SK-N-SH treated with all-trans-retinoic acid at 6 μM for 48 hours (cell line): ENCODE data around the gene SLC25A26.
"Not testable (repeated sequence)": the region's sequence is repeated elsewhere in the genome, so short reads cannot be mapped to it uniquely, and the experiment has no call there.

ENCODE experiments used
- ATAC-seq: fragments of 200-7000 bp; cut with Tn5 transposase; 3 replicates; pipeline ENCODE4 v1.9.1; 2020; ENCODE audit warnings: mild to moderate bottlenecking, moderate library complexity
- ARNTL ChIP-seq: fragments of 450-650 bp; formaldehyde crosslinking; IDR thresholded peaks from 2 replicates; pipeline ENCODE4 v1.5.0; 2020; ENCODE audit warnings: low read depth, mild to moderate bottlenecking, moderate library complexity, borderline replicate concordance
- BACH2 ChIP-seq: fragments of 250-450 bp; sonication (Bioruptor Pico); IDR thresholded peaks from 2 replicates; pipeline ENCODE4 v1.9.0; 2021; ENCODE audit warnings: mild to moderate bottlenecking, borderline replicate concordance
- GLIS3 ChIP-seq: fragments of 250-450 bp; sonication (Bioruptor Pico); IDR thresholded peaks from 2 replicates; pipeline ENCODE4 v1.5.0; 2020; ENCODE audit warnings: mild to moderate bottlenecking, moderate library complexity
- ISL1 ChIP-seq: fragments of 250-450 bp; sonication (Bioruptor Pico); IDR thresholded peaks from 2 replicates; pipeline ENCODE4 v2.1.2; 2022; ENCODE audit warnings: mild to moderate bottlenecking, moderate library complexity
- OSR1 ChIP-seq: fragments of 250-450 bp; sonication (Bioruptor Pico); IDR thresholded peaks from 2 replicates; pipeline ENCODE4 v1.8.0; 2022; ENCODE audit warnings: moderate library complexity, mild to moderate bottlenecking, inconsistent platforms
- PPARA ChIP-seq: fragments of 250-450 bp; sonication (Bioruptor Pico); IDR thresholded peaks from 2 replicates; pipeline ENCODE4 v1.5.0; 2020; ENCODE audit warnings: mild to moderate bottlenecking, borderline replicate concordance
- RARB ChIP-seq: fragments of 250-450 bp; sonication (Bioruptor Pico); IDR thresholded peaks from 2 replicates; pipeline ENCODE4 v1.8.0; 2021; ENCODE audit warnings: mild to moderate bottlenecking, moderate library complexity
- SNAI2 ChIP-seq: fragments of 250-450 bp; sonication (Bioruptor Pico); IDR thresholded peaks from 2 replicates; pipeline ENCODE4 v1.5.0; 2020; ENCODE audit warnings: mild to moderate bottlenecking, moderate library complexity
- TCF4 ChIP-seq: fragments of 250-450 bp; sonication (Bioruptor Pico); IDR thresholded peaks from 2 replicates; pipeline ENCODE4 v1.8.0; 2021; ENCODE audit warnings: mild to moderate bottlenecking, moderate library complexity, borderline replicate concordance
- ZC3H10 ChIP-seq: fragments of 250-450 bp; sonication (Bioruptor Pico); IDR thresholded peaks from 2 replicates; pipeline ENCODE4 v1.5.1; 2021; ENCODE audit warnings: mild to moderate bottlenecking, moderate library complexity
- ZFP3 ChIP-seq: fragments of 250-450 bp; sonication (Bioruptor Pico); IDR thresholded peaks from 2 replicates; pipeline ENCODE4 v1.5.0; 2020; ENCODE audit warnings: mild to moderate bottlenecking, moderate library complexity
- ZFP30 ChIP-seq: fragments of 450-650 bp; formaldehyde crosslinking; IDR thresholded peaks from 2 replicates; pipeline ENCODE4 v1.5.0; 2022; ENCODE audit warnings: mild to moderate bottlenecking, moderate library complexity
- ZNF565 ChIP-seq: fragments of 450-650 bp; formaldehyde crosslinking; conservative IDR thresholded peaks from 2 replicates; pipeline ENCODE4 v1.5.0; 2020; ENCODE audit warnings: low read depth, mild to moderate bottlenecking, moderate library complexity
- ZNF70 ChIP-seq: fragments of 450-650 bp; formaldehyde crosslinking; IDR thresholded peaks from 2 replicates; pipeline ENCODE4 v1.5.0; 2020; ENCODE audit warnings: mild to moderate bottlenecking, moderate library complexity
- ZNF8 ChIP-seq: fragments of 450-650 bp; formaldehyde crosslinking; IDR thresholded peaks from 2 replicates; pipeline ENCODE4 v1.5.0; 2020; ENCODE audit warnings: mild to moderate bottlenecking, moderate library complexity
- TF ChIP-seq, protein P1 (sequence below): fragments of 250-450 bp; sonication (Bioruptor Pico); IDR thresholded peaks from 2 replicates; pipeline ENCODE4 v1.8.0; 2021; ENCODE audit warnings: low read depth, mild to moderate bottlenecking, moderate library complexity, borderline replicate concordance
- TF ChIP-seq, protein P2 (sequence below): fragments of 250-450 bp; sonication (Bioruptor Pico); IDR thresholded peaks from 2 replicates; pipeline ENCODE4 v1.8.0; 2020; ENCODE audit warnings: mild to moderate bottlenecking, moderate library complexity, borderline replicate concordance
- TF ChIP-seq, protein P3 (sequence below): fragments of 250-450 bp; sonication (Bioruptor Pico); IDR thresholded peaks from 2 replicates; pipeline ENCODE4 v1.5.0; 2020; ENCODE audit warnings: mild to moderate bottlenecking, moderate library complexity
- TF ChIP-seq, protein P4 (sequence below): fragments of 250-450 bp; sonication (Bioruptor Pico); IDR thresholded peaks from 2 replicates; pipeline ENCODE4 v1.5.1; 2020; ENCODE audit warnings: low read depth, mild to moderate bottlenecking, moderate library complexity
- TF ChIP-seq, protein P5 (sequence below): fragments of 250-450 bp; sonication (Bioruptor Pico); IDR thresholded peaks from 2 replicates; pipeline ENCODE4 v1.5.1; 2021; ENCODE audit warnings: mild to moderate bottlenecking, moderate library complexity

The SLC25A26 gene

DNA sequence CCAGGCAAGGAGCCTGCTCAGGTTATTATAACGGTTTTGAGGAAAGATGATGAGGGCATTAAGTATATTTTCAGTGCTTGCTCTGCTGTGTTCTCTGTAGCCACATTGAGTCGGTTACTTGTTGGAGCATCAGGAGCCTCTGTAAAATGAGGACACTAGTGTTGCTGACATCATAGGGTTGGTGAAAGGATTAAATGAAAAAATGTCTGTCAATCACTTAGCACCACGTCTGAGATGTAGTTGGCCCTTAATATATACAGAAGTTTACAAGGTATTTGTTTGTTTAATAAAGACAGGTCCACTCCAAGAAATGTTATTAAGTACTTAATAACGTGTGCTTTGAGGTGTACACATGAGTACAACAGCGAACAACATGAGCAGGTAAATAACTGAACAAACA, 735 bp upstream of the SLC25A26 start:
- no peak for ATAC-seq
- TF ChIP-seq BACH2 (CRISPR knock-in tag) (no peak), GLIS3 (CRISPR knock-in tag) (no peak), ZC3H10 (CRISPR knock-in tag) (no peak)

DNA sequence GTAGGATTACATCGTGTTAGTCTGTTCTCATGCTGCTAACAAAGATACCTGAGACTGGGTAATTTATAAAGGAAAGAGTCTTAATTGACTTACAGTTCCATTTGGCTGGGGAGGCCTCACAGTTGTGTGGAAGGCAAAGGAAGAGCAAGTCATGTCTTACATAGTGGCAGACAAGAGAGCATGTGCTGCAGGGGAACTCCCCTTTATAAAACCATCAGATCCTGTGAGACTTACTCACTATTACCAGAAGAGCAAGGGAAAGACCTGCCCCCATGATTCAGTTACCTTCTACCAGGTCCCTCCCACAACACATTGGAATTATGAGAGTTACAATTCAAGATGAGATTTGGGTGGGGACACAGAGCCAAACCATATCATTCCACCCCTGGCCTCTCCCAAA, 3.4 kb downstream of the SLC25A26 start:
- TF ChIP-seq ZFP30 (CRISPR knock-in tag) (no peak), ISL1 (CRISPR knock-in tag) (no peak), ZFP3 (CRISPR knock-in tag) (no peak), GLIS3 (CRISPR knock-in tag) (no peak), ZC3H10 (CRISPR knock-in tag) (no peak), ZNF565 (CRISPR knock-in tag) (no peak), ZNF8 (CRISPR knock-in tag) (no peak), BACH2 (CRISPR knock-in tag) (no peak)
- TF ChIP-seq, protein P1, sequence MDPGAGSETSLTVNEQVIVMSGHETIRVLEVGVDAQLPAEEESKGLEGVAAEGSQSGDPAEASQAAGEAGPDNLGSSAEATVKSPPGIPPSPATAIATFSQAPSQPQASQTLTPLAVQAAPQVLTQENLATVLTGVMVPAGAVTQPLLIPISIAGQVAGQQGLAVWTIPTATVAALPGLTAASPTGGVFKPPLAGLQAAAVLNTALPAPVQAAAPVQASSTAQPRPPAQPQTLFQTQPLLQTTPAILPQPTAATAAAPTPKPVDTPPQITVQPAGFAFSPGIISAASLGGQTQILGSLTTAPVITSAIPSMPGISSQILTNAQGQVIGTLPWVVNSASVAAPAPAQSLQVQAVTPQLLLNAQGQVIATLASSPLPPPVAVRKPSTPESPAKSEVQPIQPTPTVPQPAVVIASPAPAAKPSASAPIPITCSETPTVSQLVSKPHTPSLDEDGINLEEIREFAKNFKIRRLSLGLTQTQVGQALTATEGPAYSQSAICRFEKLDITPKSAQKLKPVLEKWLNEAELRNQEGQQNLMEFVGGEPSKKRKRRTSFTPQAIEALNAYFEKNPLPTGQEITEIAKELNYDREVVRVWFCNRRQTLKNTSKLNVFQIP (CRISPR knock-in tag): no peak
- TF ChIP-seq, protein P2, sequence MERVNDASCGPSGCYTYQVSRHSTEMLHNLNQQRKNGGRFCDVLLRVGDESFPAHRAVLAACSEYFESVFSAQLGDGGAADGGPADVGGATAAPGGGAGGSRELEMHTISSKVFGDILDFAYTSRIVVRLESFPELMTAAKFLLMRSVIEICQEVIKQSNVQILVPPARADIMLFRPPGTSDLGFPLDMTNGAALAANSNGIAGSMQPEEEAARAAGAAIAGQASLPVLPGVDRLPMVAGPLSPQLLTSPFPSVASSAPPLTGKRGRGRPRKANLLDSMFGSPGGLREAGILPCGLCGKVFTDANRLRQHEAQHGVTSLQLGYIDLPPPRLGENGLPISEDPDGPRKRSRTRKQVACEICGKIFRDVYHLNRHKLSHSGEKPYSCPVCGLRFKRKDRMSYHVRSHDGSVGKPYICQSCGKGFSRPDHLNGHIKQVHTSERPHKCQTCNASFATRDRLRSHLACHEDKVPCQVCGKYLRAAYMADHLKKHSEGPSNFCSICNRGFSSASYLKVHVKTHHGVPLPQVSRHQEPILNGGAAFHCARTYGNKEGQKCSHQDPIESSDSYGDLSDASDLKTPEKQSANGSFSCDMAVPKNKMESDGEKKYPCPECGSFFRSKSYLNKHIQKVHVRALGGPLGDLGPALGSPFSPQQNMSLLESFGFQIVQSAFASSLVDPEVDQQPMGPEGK (CRISPR knock-in tag): no peak
- TF ChIP-seq, all 23 proteins: peak for 0
- ATAC-seq: no peak

DNA sequence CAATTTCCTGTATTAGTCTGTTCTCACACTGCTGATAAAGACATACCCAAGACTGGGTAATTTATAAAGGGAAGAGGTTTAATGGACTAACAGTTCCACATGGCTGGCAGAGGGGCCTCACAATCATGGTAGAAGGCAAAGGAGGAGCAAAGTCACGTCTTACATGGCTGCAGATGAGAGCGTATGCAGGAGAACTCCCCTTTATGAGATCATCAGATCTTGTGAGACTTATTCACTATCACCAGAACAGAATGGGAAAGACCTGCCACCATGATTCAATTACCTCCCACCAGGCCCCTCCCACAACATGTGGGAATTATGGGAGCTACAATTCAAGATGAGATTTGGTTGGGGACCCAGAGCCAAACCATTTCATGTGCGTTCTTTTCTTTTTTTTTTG, 5.3 kb downstream of the SLC25A26 start:
- ATAC-seq: not testable (repeated sequence)

DNA sequence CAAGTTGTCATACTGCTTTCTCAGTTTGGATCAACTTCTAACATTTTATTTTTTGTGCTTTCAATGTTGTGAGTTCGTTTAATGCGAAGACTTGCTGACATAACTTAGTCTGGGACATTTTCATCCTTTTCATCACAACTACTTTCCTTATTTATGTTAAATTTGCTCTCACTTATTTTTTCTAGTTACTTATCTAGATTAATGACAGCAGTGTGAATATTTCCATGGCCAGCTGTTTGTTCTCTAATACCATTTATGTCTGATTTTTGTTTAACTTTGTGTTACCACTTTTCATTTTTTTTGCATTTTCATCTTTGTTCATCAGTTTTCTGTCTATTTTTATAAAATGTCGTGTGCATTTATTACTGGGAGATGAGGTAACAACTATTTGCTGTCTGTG, 6.2 kb downstream of the SLC25A26 start:
- ATAC-seq: no peak
- TF ChIP-seq ZFP3 (CRISPR knock-in tag): no peak
- TF ChIP-seq, protein P3, sequence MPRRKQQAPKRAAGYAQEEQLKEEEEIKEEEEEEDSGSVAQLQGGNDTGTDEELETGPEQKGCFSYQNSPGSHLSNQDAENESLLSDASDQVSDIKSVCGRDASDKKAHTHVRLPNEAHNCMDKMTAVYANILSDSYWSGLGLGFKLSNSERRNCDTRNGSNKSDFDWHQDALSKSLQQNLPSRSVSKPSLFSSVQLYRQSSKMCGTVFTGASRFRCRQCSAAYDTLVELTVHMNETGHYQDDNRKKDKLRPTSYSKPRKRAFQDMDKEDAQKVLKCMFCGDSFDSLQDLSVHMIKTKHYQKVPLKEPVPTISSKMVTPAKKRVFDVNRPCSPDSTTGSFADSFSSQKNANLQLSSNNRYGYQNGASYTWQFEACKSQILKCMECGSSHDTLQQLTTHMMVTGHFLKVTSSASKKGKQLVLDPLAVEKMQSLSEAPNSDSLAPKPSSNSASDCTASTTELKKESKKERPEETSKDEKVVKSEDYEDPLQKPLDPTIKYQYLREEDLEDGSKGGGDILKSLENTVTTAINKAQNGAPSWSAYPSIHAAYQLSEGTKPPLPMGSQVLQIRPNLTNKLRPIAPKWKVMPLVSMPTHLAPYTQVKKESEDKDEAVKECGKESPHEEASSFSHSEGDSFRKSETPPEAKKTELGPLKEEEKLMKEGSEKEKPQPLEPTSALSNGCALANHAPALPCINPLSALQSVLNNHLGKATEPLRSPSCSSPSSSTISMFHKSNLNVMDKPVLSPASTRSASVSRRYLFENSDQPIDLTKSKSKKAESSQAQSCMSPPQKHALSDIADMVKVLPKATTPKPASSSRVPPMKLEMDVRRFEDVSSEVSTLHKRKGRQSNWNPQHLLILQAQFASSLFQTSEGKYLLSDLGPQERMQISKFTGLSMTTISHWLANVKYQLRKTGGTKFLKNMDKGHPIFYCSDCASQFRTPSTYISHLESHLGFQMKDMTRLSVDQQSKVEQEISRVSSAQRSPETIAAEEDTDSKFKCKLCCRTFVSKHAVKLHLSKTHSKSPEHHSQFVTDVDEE: no peak
- TF ChIP-seq, protein P4, sequence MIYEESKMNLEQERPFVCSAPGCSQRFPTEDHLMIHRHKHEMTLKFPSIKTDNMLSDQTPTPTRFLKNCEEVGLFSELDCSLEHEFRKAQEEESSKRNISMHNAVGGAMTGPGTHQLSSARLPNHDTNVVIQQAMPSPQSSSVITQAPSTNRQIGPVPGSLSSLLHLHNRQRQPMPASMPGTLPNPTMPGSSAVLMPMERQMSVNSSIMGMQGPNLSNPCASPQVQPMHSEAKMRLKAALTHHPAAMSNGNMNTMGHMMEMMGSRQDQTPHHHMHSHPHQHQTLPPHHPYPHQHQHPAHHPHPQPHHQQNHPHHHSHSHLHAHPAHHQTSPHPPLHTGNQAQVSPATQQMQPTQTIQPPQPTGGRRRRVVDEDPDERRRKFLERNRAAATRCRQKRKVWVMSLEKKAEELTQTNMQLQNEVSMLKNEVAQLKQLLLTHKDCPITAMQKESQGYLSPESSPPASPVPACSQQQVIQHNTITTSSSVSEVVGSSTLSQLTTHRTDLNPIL (CRISPR knock-in tag): no peak
- TF ChIP-seq OSR1 (CRISPR knock-in tag): no peak
- no peak for TF ChIP-seq ZFP30 (CRISPR knock-in tag)

DNA sequence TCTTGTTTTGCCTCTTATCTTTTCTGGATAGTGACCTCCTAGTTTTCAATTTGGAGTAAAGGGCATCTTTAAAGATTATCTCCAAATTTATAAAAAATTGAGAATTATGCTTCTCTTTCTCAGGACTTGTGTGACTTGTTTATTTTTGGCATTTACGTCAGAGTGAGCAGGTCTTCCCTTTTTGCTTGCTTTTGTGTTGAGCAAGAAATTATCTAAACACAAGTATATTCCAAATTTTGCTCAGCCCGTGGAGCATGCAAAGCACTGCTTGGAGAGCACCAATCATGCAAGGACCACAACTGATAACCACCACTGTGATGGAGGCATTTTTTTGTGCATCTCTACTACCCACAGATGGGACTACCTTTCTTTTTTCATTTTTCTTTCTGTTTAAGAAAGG, 7.1 kb downstream of the SLC25A26 start:
- TF ChIP-seq PPARA (CRISPR knock-in tag): no peak
- no peak for TF ChIP-seq TCF4 (CRISPR knock-in tag)
- no peak for TF ChIP-seq ZNF70
- TF ChIP-seq, protein P5, sequence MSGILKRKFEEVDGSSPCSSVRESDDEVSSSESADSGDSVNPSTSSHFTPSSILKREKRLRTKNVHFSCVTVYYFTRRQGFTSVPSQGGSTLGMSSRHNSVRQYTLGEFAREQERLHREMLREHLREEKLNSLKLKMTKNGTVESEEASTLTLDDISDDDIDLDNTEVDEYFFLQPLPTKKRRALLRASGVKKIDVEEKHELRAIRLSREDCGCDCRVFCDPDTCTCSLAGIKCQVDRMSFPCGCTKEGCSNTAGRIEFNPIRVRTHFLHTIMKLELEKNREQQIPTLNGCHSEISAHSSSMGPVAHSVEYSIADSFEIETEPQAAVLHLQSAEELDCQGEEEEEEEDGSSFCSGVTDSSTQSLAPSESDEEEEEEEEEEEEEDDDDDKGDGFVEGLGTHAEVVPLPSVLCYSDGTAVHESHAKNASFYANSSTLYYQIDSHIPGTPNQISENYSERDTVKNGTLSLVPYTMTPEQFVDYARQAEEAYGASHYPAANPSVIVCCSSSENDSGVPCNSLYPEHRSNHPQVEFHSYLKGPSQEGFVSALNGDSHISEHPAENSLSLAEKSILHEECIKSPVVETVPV (CRISPR knock-in tag): no peak
- no peak for TF ChIP-seq OSR1 (CRISPR knock-in tag)
- TF ChIP-seq ZNF565 (CRISPR knock-in tag): no peak
- TF ChIP-seq GLIS3 (CRISPR knock-in tag): no peak
- TF ChIP-seq ZFP3 (CRISPR knock-in tag): no peak
- TF ChIP-seq RARB (CRISPR knock-in tag): no peak
- TF ChIP-seq, protein P3: no peak
- no peak for TF ChIP-seq ARNTL
- no peak for TF ChIP-seq ZC3H10 (CRISPR knock-in tag)
- TF ChIP-seq SNAI2: no peak
- ATAC-seq: no peak
